ENCODE data around the gene TRDMT1. TPM values are rescaled to one million over a fixed set of nuclear protein-coding genes. Genes with fewer than 3 reads are reported as not detected.

The TRDMT1 gene
- total and polyA plus RNA-seq, 12 donors = 2.0 to 6.3 (median 3.7) TPM

DNA sequence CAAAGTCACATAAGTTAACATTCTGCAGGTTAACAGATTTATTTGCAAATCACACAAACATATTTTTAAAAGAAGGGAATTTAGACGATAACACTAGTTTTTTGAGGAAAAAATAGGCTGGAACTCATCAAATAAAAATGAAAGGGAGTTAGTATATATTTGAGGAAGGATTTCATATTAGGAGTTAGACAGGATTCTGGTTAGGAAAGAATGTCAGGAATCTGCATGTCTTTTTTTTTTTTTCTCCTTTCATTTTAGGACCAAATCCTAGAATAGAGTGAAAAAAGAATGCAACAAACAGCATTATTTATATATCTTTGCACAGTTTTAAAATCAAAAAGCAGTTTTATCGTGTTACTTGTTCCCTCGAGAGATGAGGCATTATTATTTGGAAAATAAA is 8.9 kb upstream of the TRDMT1 start:
- ATAC-seq (no peak), DNase-seq (no peak)
- TF ChIP-seq, protein P1, sequence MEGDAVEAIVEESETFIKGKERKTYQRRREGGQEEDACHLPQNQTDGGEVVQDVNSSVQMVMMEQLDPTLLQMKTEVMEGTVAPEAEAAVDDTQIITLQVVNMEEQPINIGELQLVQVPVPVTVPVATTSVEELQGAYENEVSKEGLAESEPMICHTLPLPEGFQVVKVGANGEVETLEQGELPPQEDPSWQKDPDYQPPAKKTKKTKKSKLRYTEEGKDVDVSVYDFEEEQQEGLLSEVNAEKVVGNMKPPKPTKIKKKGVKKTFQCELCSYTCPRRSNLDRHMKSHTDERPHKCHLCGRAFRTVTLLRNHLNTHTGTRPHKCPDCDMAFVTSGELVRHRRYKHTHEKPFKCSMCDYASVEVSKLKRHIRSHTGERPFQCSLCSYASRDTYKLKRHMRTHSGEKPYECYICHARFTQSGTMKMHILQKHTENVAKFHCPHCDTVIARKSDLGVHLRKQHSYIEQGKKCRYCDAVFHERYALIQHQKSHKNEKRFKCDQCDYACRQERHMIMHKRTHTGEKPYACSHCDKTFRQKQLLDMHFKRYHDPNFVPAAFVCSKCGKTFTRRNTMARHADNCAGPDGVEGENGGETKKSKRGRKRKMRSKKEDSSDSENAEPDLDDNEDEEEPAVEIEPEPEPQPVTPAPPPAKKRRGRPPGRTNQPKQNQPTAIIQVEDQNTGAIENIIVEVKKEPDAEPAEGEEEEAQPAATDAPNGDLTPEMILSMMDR (IDR thresholded peaks at IDR 0.05) = no peak
- WGBS, 2 donors = 71 to 72% methylated on average over 3 of the region's 3 CpGs
- Histone ChIP-seq H3K27ac (no peak overlapping the region), H3K4me3 (no peak overlapping the region), H3K27me3 (no peaks in the 10 kb centered on the region), H3K36me3 (no peaks in the 10 kb centered on the region), H3K9me3 (no peaks in the 10 kb centered on the region), H3K4me1 (peaks cover 0 to 53% (median 0%) of the 10 kb centered on the region in 9 donors)
- intact Hi-C loops (cut with DNase I) = loop anchor here in 1 of 10 donors (5.0 kb wide), 1 partner anchor 783 kb away; no protein-coding TSS in a partner anchor

- WGBS, 2 donors = 82 to 86% methylated on average over 2 of the region's 2 CpGs
- Histone ChIP-seq H3K4me1 (peaks cover 0 to 48% (median 0%) of the 10 kb centered on the region in 9 donors), H3K27ac (no peak overlapping the region), H3K27me3 (no peaks in the 10 kb centered on the region), H3K4me3 (no peak overlapping the region), H3K36me3 (no peaks in the 10 kb centered on the region), H3K9me3 (no peaks in the 10 kb centered on the region)
- ATAC-seq (no peak), DNase-seq (no peak)
- intact Hi-C loops (cut with DNase I) = loop anchor here in 1 of 10 donors (5.0 kb wide), 1 partner anchor 783 kb away; no protein-coding TSS in a partner anchor
- TF ChIP-seq, protein P1 (IDR thresholded peaks at IDR 0.05) = no peak
These were observed 8.4 kb upstream of the TRDMT1 start for GRCh38 chr10:17209881-17210280.

- no peak for DNase-seq
- no peak for ATAC-seq
- Histone ChIP-seq H3K4me1 (peaks cover 0 to 42% (median 0%) of the 10 kb centered on the region in 9 donors), H3K9me3 (no peaks in the 10 kb centered on the region), H3K27me3 (no peaks in the 10 kb centered on the region), H3K27ac (no peak overlapping the region), H3K4me3 (no peak overlapping the region), H3K36me3 (no peaks in the 10 kb centered on the region)
- TF ChIP-seq, protein P1 (IDR thresholded peaks at IDR 0.05) = no peak
- intact Hi-C loops (cut with DNase I) = no loop called here
- 83 to 95% methylated on average over 1 of the region's 1 CpG for WGBS, 2 donors
These were observed 7.8 kb upstream of the TRDMT1 start for GRCh38 chr10:17209302-17209701.

- Histone ChIP-seq H3K27ac (no peak overlapping the region), H3K27me3 (no peaks in the 10 kb centered on the region), H3K36me3 (no peaks in the 10 kb centered on the region), H3K9me3 (no peaks in the 10 kb centered on the region), H3K4me3 (no peak overlapping the region), H3K4me1 (peaks cover 0 to 34% (median 0%) of the 10 kb centered on the region in 9 donors)
- DNase-seq (no peak), ATAC-seq (no peak)
- intact Hi-C loops (cut with DNase I) = no loop called here
- TF ChIP-seq, protein P1 (IDR thresholded peaks at IDR 0.05) = no peak
These were observed 7.0 kb upstream of the TRDMT1 start for GRCh38 chr10:17208476-17208875.

Data from heart right ventricle (tissue), 16 donors.